DMS53 treated with DMSO at 0.1 percent for 48 hours (cell line): ENCODE data around the gene ADH1A.
"Not testable (repeated sequence)": the region's sequence is repeated elsewhere in the genome, so short reads cannot be mapped to it uniquely, and the experiment has no call there.

Experiments used
- DNase-seq: peaks from one replicate; lab custom pipeline; 2025; ENCODE audit not compliant: unreplicated experiment; lab: John Stamatoyannopoulos, UW

Gene ADH1A

GRCh38 chr4:99290848-99291786, at the start of gene ADH1A:
Gene ADH1A (minus strand): TSS chr4:99290985. CDS start chr4:99290914, 71 bp downstream.
- DNase-seq, result no peak

- DNase-seq, result no peak
Observed at GRCh38 chr4:99339172-99339571, 48.4 kb upstream of the ADH1A start.

GRCh38 chr4:99336553-99336952, 45.8 kb upstream of the ADH1A start:
- DNase-seq, result no peak

GRCh38 chr4:99334880-99335279, 44.1 kb upstream of the ADH1A start:
- DNase-seq, result no peak

DNA sequence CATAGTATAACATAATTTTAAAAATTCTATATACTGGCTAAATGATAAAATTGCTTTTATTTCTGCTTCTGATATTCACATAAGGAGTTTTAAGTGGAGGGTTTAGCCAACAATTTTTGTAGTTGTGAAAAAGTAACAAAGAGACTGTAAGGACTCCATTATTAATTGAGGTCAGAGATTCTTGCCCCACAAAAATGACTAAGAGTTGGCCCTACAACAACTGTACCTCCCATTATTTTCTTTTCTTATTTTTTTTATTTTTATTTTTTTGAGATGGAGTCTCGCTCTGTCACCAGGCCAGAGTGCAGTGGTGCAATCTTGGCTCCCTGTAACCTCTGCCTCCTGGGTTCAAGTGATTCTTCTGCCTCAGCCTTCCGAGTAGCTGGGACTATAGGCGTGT, 39.9 kb upstream of the ADH1A start:
- DNase-seq, result no peak

- no peak for DNase-seq
Observed at GRCh38 chr4:99329876-99330275, 39.1 kb upstream of the ADH1A start.

- DNase-seq, result no peak
Observed at GRCh38 chr4:99324979-99325378, 34.2 kb upstream of the ADH1A start.

GRCh38 chr4:99324361-99324760, 33.6 kb upstream of the ADH1A start:
- DNase-seq, result no peak

GRCh38 chr4:99323756-99324155, 33.0 kb upstream of the ADH1A start:
- no peak for DNase-seq

DNA sequence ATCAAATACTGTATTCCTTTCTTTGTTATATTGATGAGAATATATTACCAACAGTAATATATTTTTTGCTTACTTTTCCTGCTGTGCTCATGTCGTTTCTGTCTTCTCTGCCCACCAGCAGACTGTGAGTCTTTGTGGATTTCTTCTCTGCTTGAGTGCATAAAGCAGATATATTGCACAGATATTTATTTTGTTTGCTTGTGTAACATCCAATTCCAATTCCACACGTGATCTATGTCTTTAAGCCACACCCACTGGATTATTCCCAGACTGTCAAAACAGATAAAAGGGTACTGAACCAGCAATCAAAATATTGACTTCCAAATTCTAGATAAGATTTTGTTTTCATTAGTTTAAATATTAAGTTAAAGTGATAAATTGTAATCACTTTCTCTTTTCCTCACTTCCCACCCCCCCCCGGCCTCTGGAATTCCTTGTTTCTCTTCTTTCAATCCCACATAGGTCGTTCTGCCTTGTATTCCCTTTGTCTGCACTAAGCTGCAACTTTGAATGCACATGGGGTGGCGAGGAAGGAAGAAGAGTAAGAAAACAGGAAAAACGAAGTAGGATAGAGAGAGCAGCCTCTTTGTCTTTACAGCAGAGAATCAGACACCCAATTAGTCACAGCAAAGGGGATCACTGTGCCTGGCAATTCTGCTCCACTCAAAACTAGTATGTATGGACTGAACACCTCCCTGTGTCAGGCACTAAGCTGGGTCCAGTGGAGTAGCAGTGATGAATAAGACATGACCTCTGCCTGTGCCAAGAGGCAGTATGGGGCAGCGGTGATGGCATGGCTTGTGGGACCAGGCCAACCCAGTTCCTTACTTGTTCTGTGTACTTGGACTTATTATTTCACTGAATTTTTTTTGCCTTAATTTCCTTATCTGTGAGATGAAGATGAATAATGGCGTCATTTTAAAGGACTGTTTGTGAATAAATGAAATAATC, 30.7 kb upstream of the ADH1A start, which contains the start of gene ADH1B:
Gene ADH1B (minus strand): TSS at position 161 of the 951 bp plus-strand sequence. CDS start 70 bp downstream, at position 91.
- DNase-seq, result no peak

DNA sequence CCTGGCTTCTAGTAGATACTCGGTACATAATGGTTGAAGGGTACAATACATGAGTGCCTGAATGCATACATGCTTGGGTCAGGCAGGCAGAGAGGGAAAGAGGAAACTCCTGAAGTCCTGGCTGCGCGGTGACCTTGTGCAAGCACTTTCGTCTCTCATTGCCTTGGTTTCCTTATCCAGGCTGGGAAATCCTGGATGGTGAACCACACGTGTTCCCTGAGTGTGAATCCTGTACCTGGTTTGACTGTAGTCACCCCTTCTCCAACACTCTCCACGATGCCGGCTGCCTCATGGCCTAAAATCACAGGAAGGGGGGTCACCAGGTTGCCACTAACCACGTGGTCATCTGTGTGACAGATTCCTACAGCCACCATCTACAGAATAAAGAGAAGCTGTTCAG, 27.0 kb upstream of the ADH1A start:
- DNase-seq, result not testable (repeated sequence)

DNA sequence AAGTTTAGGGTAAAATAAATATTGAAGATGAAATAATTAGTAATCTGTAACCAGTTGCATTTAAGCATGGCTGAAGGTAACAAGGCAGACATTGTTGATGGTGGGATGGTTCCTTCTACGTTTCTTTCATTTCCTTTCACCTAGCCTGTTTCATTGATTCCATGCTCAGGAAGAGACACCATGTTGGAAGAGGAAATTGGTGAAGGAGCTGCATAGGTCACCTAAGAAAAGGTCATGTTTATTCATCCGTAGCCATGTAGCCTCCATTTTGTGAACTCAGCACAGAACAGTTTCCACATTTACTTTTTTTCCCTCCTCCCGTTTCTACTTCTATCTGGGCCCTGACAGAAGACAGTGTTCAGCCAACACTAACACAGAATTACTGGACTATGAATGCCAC, 26.6 kb upstream of the ADH1A start:
- DNase-seq, result no peak

DNA sequence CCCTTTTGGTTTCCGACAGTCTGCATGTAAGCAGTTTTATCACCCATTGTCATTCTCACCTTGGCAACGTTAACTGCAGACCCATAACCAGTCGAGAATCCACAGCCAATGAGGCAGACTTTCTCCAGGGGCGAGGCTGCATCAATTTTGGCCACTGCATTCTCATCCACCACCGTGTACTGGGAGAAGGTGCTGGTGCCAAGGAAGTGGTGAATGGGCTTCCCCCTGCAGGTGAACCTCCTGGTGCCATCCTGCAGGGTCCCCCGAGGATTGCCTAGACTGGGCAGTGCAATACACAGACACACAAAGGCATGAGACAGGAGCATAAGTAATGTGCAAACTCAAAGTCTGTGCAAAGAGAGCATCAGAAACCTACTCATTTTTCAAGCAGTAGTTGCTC, 25.1 kb upstream of the ADH1A start:
- no peak for DNase-seq

DNA sequence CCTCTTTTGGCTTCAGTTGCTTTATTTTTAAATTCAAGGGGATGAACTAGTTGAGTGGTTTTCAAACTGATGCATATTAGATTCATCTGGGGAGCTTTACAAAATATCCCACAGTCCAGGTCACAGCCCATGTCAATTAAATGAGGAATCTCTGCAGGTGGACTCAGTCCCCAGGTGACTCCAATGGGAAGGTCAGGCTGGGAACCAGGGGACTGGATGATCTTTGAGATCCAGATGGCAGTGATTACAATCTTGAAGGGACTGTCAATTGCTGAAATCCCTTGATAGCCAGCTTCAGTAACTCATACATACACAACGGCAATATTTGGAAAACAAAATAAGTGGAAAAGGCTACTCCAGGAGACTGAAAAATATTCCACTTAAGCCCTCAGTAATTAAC, 23.4 kb upstream of the ADH1A start:
- no peak for DNase-seq

DNA sequence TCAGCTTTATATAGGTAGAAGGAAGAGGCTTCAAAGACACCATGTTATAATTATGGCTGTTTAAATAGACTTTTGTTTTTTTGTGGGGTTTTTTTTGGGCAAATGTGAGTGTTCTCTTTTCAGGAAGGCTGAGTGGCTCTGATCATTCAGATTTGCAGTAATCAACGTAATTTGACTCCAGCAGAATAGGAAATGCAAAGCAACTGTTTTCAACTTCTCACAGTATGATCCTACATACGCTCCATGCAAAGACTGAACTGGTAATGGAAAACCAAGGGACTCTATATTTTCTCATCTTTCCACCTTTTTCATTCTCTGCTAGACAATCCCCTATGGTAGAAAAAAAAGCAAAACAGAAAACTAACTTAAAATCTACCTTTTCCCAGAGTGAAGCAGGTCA, 19.6 kb upstream of the ADH1A start:
- DNase-seq, result no peak

GRCh38 chr4:99305638-99306400, 15.0 kb upstream of the ADH1A start:
- no peak for DNase-seq

GRCh38 chr4:99301376-99302164, 10.8 kb upstream of the ADH1A start:
- no peak for DNase-seq

- DNase-seq, result peak; percentile 12
Observed at GRCh38 chr4:99300934-99301333, 10.1 kb upstream of the ADH1A start.

DNA sequence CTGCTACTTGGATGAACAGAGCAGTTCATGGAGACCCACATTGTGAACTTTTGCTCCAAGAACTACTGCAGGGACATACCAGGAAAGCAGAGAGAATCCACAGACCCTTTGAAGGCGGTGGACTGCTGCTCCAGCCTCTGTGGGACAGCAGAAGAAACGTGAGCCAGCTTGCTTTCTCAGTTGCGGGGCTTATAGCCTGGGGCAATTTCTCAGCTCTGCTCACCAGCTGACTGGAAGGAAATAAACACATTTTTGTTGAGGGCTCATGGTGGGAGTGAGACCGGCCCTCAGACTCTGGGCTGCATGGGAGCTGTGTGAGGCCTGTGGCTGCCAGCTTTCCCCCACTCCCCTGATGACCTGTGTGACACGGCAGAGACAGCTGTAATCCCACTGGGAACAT, 2.6 kb upstream of the ADH1A start:
- DNase-seq, result no peak

DNA sequence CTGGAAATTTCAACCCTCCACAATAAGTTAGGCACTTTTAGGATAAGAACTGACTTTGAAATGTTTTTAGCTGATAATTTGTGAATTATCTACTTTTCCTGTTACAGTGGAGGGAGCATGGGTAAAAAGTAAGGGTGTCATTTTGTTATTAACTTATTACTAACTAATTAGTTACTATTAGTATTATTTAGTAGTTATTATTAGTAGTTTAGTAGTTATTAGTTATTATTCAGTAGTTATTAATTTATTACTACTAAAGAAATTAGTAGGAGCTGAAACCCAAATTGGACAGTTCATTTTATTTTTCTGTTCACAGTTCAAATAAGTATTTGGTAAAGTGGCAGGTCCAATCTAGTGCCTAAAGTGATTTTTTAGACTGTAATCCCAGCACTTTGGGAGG, 5.4 kb downstream of the ADH1A start:
- no peak for DNase-seq
